ENCODE results near the gene WNT7A.

GRCh38 chr3:13796701-13797460 is 83.0 kb downstream of the WNT7A start:
- TF ChIP-seq EZH2 (optimal IDR thresholded peaks at IDR 0.05; ENCODE audit: low read depth, low read length) = no peak
- TF ChIP-seq CTCF (IDR thresholded peaks at IDR 0.05; ENCODE audit: low read length) = no peak
- TF ChIP-seq EZH2phosphoT487 (IDR thresholded peaks at IDR 0.05; ENCODE audit: low read length) = no peak
